GM12878 (cell line): ENCODE results near the gene C16orf92. TPM values are rescaled to one million over a fixed set of nuclear protein-coding genes. Genes with fewer than 3 reads are reported as not detected.

Experiments used
- ATAC-seq: fragments of 200-7000 bp; cut with Tn5 transposase; 3 replicates; pipeline ENCODE4 v1.9.1; 2020; ENCODE audit warnings: mild to moderate bottlenecking, moderate library complexity
- BruUV-seq: library from RNA; stranded (reverse); fragments of 400-500 nt; replicated peaks from 2 replicates; lab custom pipeline; 2021; lab: Mats Ljungman, UMichigan
- CTCF ChIA-PET: fragments of 300-600 bp; sonication (Branson Sonifier 250); formaldehyde crosslinking; extraction: SDS; loops from one replicate; lab custom pipeline; 2021; ENCODE audit warnings: inconsistent platforms; lab: Yijun Ruan, JAX
- POLR2A ChIA-PET: fragments of 350-600 bp; formaldehyde crosslinking; extraction: SDS; loops from one replicate; lab custom pipeline; 2021; ENCODE audit warnings: inconsistent platforms; lab: Charles Lee
- RAD21 ChIA-PET: fragments of 300-600 bp; sonication (Branson Sonifier 250); formaldehyde crosslinking; loops from one replicate; lab custom pipeline; 2023; ENCODE audit warnings: antibody characterized with exemption; ENCODE audit not compliant: unreplicated experiment; lab: Charles Lee
- SMC1A ChIA-PET: fragments of 300-600 bp; sonication (Branson Sonifier 250); formaldehyde crosslinking; loops from one replicate; lab custom pipeline; 2023; ENCODE audit not compliant: unreplicated experiment, uncharacterized antibody; lab: Charles Lee
- DNase-seq: peaks from one replicate; pipeline ENCODE4 v3.0.0-alpha.2; 2011; ENCODE audit warnings: low read depth, low spot score
- FAIRE-seq: peaks from 3 replicates; lab custom pipeline; 2011; peaks lifted over from hg19 to GRCh38; lab: Jason Lieb, UNC
- H2AFZ ChIP-seq: 2 replicates; pipeline ENCODE4 v1.6.0; 2011; ENCODE audit warnings: low read depth, low read length, control low read depth; ENCODE audit not compliant: control insufficient read depth
- H3K27ac ChIP-seq: 2 replicates; pipeline ENCODE4 v1.5.1; 2011; ENCODE audit warnings: control low read depth; ENCODE audit not compliant: control insufficient read depth, insufficient read depth
- H3K27me3 ChIP-seq, 2 experiments: replicated peaks in 1 of 2; 2 replicates each; pipeline versions ENCODE4 v1.6.0 to v1.6.1; 2011; ENCODE audit warnings: low read length in 1 of 2; ENCODE audit not compliant: control insufficient read depth in 2 of 2, insufficient read depth in 2 of 2
- H3K36me3 ChIP-seq, 2 experiments: 2 replicates each; pipeline ENCODE4 v1.5.1; 2011; ENCODE audit warnings: low read length in 1 of 2; ENCODE audit not compliant: control insufficient read depth in 2 of 2, insufficient read depth in 2 of 2
- H3K4me1 ChIP-seq: 2 replicates; pipeline ENCODE4 v1.6.1; 2011; ENCODE audit warnings: mild to moderate bottlenecking, low read length, moderate library complexity, mixed read lengths; ENCODE audit not compliant: control insufficient read depth, insufficient read depth
- H3K4me2 ChIP-seq: 2 replicates; pipeline ENCODE4 v1.6.0; 2011; ENCODE audit warnings: control low read depth; ENCODE audit not compliant: control insufficient read depth, insufficient read depth
- H3K4me3 ChIP-seq: fragments of 200-600 bp; sonication (generic); 2 replicates; pipeline ENCODE4 v1.5.1; 2016
- H3K79me2 ChIP-seq: 2 replicates; pipeline ENCODE4 v1.6.0; 2011; ENCODE audit warnings: low read length; ENCODE audit not compliant: control insufficient read depth, insufficient read depth
- H3K9ac ChIP-seq: 2 replicates; pipeline ENCODE4 v1.8.0; 2011; ENCODE audit warnings: low read length, control low read depth, mixed read lengths; ENCODE audit not compliant: control insufficient read depth, insufficient read depth
- H3K9me3 ChIP-seq: replicated peaks from 3 replicates; pipeline ENCODE4 v1.5.1; 2011; ENCODE audit warnings: mild to moderate bottlenecking, low read length; ENCODE audit not compliant: control insufficient read depth, insufficient read depth
- H4K20me1 ChIP-seq: 2 replicates; pipeline ENCODE4 v1.6.0; 2011; ENCODE audit not compliant: control insufficient read depth, insufficient read depth
- BACH1 ChIP-seq: fragments of 450-650 bp; IDR thresholded peaks from 2 replicates; pipeline ENCODE4 v1.6.1; 2017; ENCODE audit warnings: mild to moderate bottlenecking, borderline replicate concordance
- BMI1 ChIP-seq: fragments of 450-650 bp; IDR thresholded peaks from 2 replicates; pipeline ENCODE4 v1.6.1; 2016; ENCODE audit warnings: mild to moderate bottlenecking, moderate library complexity, borderline replicate concordance
- GABPA ChIP-seq: IDR thresholded peaks from 2 replicates; pipeline ENCODE4 v1.6.1; 2014; ENCODE audit warnings: antibody characterized with exemption, low read depth, mild to moderate bottlenecking, inconsistent platforms
- HSF1 ChIP-seq: fragments of 150-350 bp; IDR thresholded peaks from 2 replicates; pipeline ENCODE4 v1.6.1; 2014; ENCODE audit warnings: mild to moderate bottlenecking, low read depth, low read length
- NFIC ChIP-seq: IDR thresholded peaks from 2 replicates; pipeline ENCODE4 v1.6.1; 2012; ENCODE audit warnings: low read depth, mild to moderate bottlenecking, inconsistent platforms, low read length, moderate library complexity
- PKNOX1 ChIP-seq: fragments of 450-650 bp; IDR thresholded peaks from 2 replicates; pipeline ENCODE4 v1.6.1; 2016; ENCODE audit warnings: mild to moderate bottlenecking
- RELA ChIP-seq: fragments of 450-650 bp; IDR thresholded peaks from 2 replicates; pipeline ENCODE4 v1.8.0; 2014; ENCODE audit warnings: borderline replicate concordance; ENCODE audit not compliant: partially characterized antibody
- WGBS: methylation state at CpG from one replicate; pipeline ENCODE4 v1.1.6; 2016; ENCODE audit warnings: low lambda C conversion rate; ENCODE audit not compliant: insufficient replicate concordance, insufficient coverage; ENCODE audit errors: missing lambda C conversion rate; 5-methylcytosine and 5-hydroxymethylcytosine counted together
- in situ Hi-C: fragments of 300-500 bp; cut with MboI; formaldehyde crosslinking; loops from 9 replicates; pipeline ENCODE4 v1.14.3; 2018; ENCODE audit warnings: mixed read lengths
- intact Hi-C: fragments of 100-400 bp; cut with micrococcal nuclease; formaldehyde crosslinking; loops from one replicate; pipeline ENCODE4 v1.14.2; 2022; ENCODE audit not compliant: unreplicated experiment
- polyA plus RNA-seq, 11 experiments: library from polyadenylated mRNA; depleted of rRNA in 4 of 11; unstranded in 6 of 11; stranded (reverse) in 5 of 11; fragments of >200 nt; fragmentation: Nextera tagmentation in 4 of 11; fragmentation: Illumina TruSeq in 1 of 11; extraction: Ambion mirVana in 4 of 11; extraction: Trizol in 1 of 11; gene quantifications; 1 replicate in 1 of 11; 2 replicates in 10 of 11; pipeline versions ENCODE4 v1.2.1 to v1.2.3, GENCODE V29; 2011 to 2016; ENCODE audit warnings: inconsistent platforms in 2 of 11, missing spikeins in 2 of 11, low read depth in 1 of 11
- total RNA-seq, 4 experiments: library from RNA; depleted of rRNA in 3 of 4; stranded (reverse); fragments of >200 nt in 3 of 4; fragmentation: Illumina TruSeq in 1 of 4; extraction: Trizol in 1 of 4; gene quantifications; 2 replicates each; pipeline versions ENCODE4 v1.2.1 to v1.2.3, GENCODE V29; 2013 to 2021
- TF ChIP-seq, protein P1 (sequence below): fragments of 450-650 bp; formaldehyde crosslinking; IDR thresholded peaks from 2 replicates; pipeline ENCODE4 v1.4.0; 2020; ENCODE audit warnings: mild to moderate bottlenecking, moderate library complexity

The C16orf92 gene
- total and polyA plus RNA-seq, 10 of the 15 experiments (the other 5 are each of a cell fraction or from before 2014, with no cell fraction given): not detected

DNA sequence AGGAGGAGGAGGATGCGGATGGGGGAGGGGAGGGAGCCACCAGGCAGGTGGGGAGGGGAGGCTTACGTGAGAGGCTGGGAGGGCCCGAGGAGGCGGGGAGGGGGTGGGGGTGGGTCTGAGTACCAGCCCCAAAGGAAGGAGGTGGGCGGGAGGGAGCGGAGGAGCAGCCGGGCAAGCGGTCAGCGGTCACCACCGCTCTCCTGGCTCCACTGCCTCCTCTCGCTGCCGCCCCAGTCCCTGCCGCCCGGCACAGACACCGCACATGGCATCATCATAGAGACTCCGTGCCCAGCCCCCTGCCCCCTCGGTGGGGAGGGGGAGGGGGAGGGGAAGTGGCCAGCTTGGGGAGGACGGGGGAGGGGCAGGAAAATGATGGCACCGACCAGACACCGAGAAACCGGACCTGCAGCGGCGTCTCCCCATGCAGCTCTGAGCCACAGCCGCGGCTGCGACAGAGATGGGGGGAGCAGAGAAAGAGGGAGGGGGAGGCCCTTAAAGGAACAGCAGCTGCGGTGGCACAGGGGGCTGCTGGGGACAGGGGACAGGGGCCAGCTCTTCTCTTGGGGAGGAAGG, 7.9 kb downstream of the C16orf92 start, which contains the start of gene TLCD3B:
Gene TLCD3B, minus strand, starts transcription at position 431 of the 573 bp plus-strand sequence. CDS start 744 bp downstream, outside the sequence.
- Histone ChIP-seq H3K27me3 (peaks cover 6 to 14% of the 10 kb centered on the region in 2 experiments; a peak in 3 of 4 replicates), H3K79me2 (no peaks in the 10 kb centered on the region), H3K4me2 (no peak within 1 kb of the TSS), H3K4me3 (no peak within 1 kb of the TSS), H3K36me3 (no peaks in the 10 kb centered on the region), H3K27ac (no peak within 1 kb of the TSS), H4K20me1 (no peaks in the 10 kb centered on the region; the same call in 1 of the 2 replicates), H3K9ac (no peak within 1 kb of the TSS), H3K4me1 (peaks cover 13% of the 10 kb centered on the region), H2AFZ (no peak within 1 kb of the TSS), H3K9me3 (no peaks in the 10 kb centered on the region)
- intact Hi-C loops (no loop called here), in situ Hi-C loops (no loop called here)
- no TSS peak for BruUV-seq
- DNase-seq (no peak), ATAC-seq (no peak), FAIRE-seq (no peak)
- ChIA-PET POLR2A (interaction anchor here (0.5 to 0.6 kb wide), 2 partner anchors 26 to 927 kb away, joined by 4 to 5 read pairs; no protein-coding TSS in a partner anchor), CTCF (interaction anchor here (0.6 to 2.2 kb wide), 6 partner anchors 12 to 183 kb away, joined by 3 to 19 read pairs (median 6); partner anchors contain the start of gene SEZ6L2), SMC1A (interaction anchor here (1.3 kb wide), 1 partner anchor 24 kb away, joined by 4 read pairs; no protein-coding TSS in a partner anchor), RAD21 (interaction anchor here (1.9 to 2.7 kb wide), 2 partner anchors 12 to 18 kb away, joined by 6 to 9 read pairs; no protein-coding TSS in a partner anchor)
- no peak for TF ChIP-seq BMI1
- 15% methylated on average over 4 of the region's 27 CpGs for WGBS

DNA sequence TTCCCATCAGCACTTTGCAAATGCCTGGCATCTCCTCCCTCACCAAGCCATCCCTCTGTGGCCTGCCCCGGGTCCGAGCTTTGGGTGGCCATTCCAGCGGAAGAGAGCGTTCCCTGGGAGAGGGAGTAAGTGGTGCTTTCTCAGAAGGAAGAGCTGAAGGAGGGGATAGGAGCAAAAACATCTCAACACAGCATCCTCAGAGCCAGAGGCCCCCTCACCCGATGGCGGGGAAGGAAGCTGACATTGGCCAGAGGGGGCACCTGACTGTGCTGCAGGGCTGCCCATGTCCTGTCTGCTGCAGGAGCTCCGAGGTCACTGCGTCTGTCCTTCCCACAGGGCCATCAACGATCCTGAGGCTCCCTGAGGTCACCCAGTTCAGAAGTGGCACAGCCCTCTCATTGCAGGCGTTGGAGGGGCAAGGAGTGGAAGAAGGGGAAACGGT, 8.5 kb downstream of the C16orf92 start:
- no TSS peak for BruUV-seq
- no peak overlapping the region for H3K27ac ChIP-seq
- WGBS: 32% methylated on average over 11 of the region's 11 CpGs
- RAD21 ChIA-PET: interaction anchor here (1.0 to 2.7 kb wide), 9 partner anchors 12 to 224 kb away, joined by 3 to 12 read pairs (median 6); partner anchors contain the start of genes ALDOA and ASPHD1
- H2AFZ ChIP-seq: no peak overlapping the region
- no peak for ATAC-seq
- CTCF ChIA-PET: interaction anchor here (0.7 to 2.3 kb wide), 24 partner anchors 9 to 331 kb away, joined by 3 to 21 read pairs (median 5); partner anchors contain the start of genes ALDOA, C16orf92, HIRIP3 and INO80E
- H3K9me3 ChIP-seq: no peaks in the 10 kb centered on the region
- peaks cover 6 to 14% of the 10 kb centered on the region in 2 experiments; a peak in 3 of 4 replicates for H3K27me3 ChIP-seq
- H3K4me1 ChIP-seq: peaks cover 13% of the 10 kb centered on the region
- DNase-seq: no peak
- POLR2A ChIA-PET: no interaction called here
- H3K36me3 ChIP-seq: no peaks in the 10 kb centered on the region
- no peak overlapping the region for H3K4me3 ChIP-seq
- no peak overlapping the region for H3K4me2 ChIP-seq
- no peaks in the 10 kb centered on the region for H3K79me2 ChIP-seq
- H3K9ac ChIP-seq: no peak overlapping the region
- FAIRE-seq: no peak
- SMC1A ChIA-PET: interaction anchor here (1.0 to 1.4 kb wide), 5 partner anchors 24 to 183 kb away, joined by 3 to 4 read pairs (median 3); no protein-coding TSS in a partner anchor
- intact Hi-C loops (no loop called here), in situ Hi-C loops (no loop called here)
- H4K20me1 ChIP-seq: no peaks in the 10 kb centered on the region
- TF ChIP-seq RELA (no peak), NFIC (no peak), HSF1 (no peak), GABPA (no peak), PKNOX1 (no peak), BACH1 (no peak)
- TF ChIP-seq, protein P1, sequence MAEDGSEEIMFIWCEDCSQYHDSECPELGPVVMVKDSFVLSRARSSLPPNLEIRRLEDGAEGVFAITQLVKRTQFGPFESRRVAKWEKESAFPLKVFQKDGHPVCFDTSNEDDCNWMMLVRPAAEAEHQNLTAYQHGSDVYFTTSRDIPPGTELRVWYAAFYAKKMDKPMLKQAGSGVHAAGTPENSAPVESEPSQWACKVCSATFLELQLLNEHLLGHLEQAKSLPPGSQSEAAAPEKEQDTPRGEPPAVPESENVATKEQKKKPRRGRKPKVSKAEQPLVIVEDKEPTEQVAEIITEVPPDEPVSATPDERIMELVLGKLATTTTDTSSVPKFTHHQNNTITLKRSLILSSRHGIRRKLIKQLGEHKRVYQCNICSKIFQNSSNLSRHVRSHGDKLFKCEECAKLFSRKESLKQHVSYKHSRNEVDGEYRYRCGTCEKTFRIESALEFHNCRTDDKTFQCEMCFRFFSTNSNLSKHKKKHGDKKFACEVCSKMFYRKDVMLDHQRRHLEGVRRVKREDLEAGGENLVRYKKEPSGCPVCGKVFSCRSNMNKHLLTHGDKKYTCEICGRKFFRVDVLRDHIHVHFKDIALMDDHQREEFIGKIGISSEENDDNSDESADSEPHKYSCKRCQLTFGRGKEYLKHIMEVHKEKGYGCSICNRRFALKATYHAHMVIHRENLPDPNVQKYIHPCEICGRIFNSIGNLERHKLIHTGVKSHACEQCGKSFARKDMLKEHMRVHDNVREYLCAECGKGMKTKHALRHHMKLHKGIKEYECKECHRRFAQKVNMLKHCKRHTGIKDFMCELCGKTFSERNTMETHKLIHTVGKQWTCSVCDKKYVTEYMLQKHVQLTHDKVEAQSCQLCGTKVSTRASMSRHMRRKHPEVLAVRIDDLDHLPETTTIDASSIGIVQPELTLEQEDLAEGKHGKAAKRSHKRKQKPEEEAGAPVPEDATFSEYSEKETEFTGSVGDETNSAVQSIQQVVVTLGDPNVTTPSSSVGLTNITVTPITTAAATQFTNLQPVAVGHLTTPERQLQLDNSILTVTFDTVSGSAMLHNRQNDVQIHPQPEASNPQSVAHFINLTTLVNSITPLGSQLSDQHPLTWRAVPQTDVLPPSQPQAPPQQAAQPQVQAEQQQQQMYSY (CRISPR knock-in tag): no peak
